ENCODE measurements around the gene PDCD4.

Gene PDCD4

DNA sequence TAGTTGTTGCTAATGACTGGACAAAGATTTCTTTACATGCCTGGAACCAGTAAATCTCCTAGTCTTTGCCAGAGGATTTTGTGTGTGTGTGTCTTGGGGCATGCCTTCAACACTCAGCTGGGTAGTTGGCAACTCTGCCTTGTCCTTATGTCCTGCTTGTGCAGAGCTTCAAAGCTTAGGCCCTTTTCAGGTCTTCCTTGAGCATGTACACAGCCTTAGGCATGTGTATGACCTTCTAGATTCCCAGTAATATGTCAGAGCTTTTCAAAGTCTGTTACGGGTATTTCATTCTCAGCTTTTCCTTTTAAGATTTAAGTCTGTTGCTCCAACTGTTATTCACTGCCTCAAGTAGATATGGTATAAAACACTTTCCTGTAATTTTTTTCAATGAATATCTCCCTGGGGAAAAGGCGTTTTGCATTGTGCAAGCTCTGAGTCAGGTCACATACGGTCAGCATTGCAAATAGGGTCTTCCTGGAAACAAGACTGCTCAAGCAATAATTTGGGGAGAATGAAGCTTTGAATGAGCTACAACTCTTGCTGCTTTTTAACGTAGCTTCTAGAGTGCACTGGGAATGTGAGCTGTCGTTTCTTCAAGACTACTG lies 73.2 kb downstream of the PDCD4 start:
- Histone ChIP-seq H3K27me3 (no peaks in the 10 kb centered on the region), H3K9me3 (no peaks in the 10 kb centered on the region), H3K4me1 (ENCODE audit: control insufficient read depth in 1 of 2, insufficient read depth in 1 of 2, low read depth in 1 of 2, low read length in 1 of 2) (peaks cover 20 to 24% of the 10 kb centered on the region in 2 experiments), H3K4me3 (ENCODE audit: low read depth in 1 of 2, low read length in 1 of 2) (no peak overlapping the region), H3K36me3 (no peaks in the 10 kb centered on the region), H3K27ac (peak overlapping the region; percentile 19)
- no peak for TF ChIP-seq CTCF (IDR thresholded peaks at IDR 0.05)

- H3K27ac ChIP-seq = no peak overlapping the region
- H3K27me3 ChIP-seq = no peaks in the 10 kb centered on the region
- no peaks in the 10 kb centered on the region for H3K9me3 ChIP-seq
- H3K36me3 ChIP-seq = peaks cover under 1% of the 10 kb centered on the region
- no peak for TF ChIP-seq CTCF (IDR thresholded peaks at IDR 0.05)
- H3K4me1 ChIP-seq (ENCODE audit: control insufficient read depth in 1 of 2, insufficient read depth in 1 of 2, low read depth in 1 of 2, low read length in 1 of 2) = peaks cover 15 to 17% of the 10 kb centered on the region in 2 experiments
- H3K4me3 ChIP-seq (ENCODE audit: low read depth in 1 of 2, low read length in 1 of 2) = no peak overlapping the region
Measured at GRCh38 chr10:110946496-110946895, 74.8 kb downstream of the PDCD4 start.

DNA sequence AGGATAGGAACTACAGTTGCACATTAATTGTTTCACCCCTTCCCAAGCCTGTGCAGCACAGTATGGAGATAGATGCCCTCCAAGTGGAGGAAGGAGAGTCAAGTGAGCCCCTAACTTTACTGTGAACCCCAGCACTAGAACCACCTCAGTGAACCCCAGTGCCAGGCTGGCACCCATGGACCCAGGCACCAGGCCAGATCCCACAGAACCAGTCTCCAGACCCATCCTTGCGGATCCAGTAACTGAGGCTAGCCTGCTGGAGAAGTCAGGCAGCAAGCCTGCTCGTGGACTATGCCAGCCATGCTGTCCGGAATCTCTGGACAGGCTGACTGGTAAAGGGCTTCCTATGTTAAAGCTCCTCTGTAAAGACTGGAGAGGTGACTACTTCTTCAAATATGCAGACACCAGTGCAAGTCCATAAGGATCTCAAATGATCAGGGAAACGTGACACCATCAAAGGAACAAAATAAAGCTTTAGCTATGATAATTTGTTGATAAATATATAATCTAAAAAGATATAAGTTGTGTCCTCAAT lies 75.4 kb downstream of the PDCD4 start:
- no peak for TF ChIP-seq CTCF (IDR thresholded peaks at IDR 0.05)
- Histone ChIP-seq H3K36me3 (peaks cover 7% of the 10 kb centered on the region), H3K4me3 (ENCODE audit: low read depth in 1 of 2, low read length in 1 of 2) (no peak overlapping the region), H3K27me3 (no peaks in the 10 kb centered on the region), H3K4me1 (ENCODE audit: control insufficient read depth in 1 of 2, insufficient read depth in 1 of 2, low read depth in 1 of 2, low read length in 1 of 2) (peaks cover 15 to 21% of the 10 kb centered on the region in 2 experiments), H3K9me3 (no peaks in the 10 kb centered on the region), H3K27ac (no peak overlapping the region)

All from neutrophil (primary cell).